AG04449 (cell line): Measurements from ENCODE around the gene NPVF.

Source experiments
- CTCF ChIA-PET: fragments of 350-600 bp; formaldehyde crosslinking; extraction: SDS; loops from one replicate; lab custom pipeline; 2021; ENCODE audit warnings: antibody characterized with exemption; lab: Yijun Ruan, JAX
- POLR2A ChIA-PET: fragments of 400-600, 350-600 bp; formaldehyde crosslinking; extraction: SDS; loops from one replicate; lab custom pipeline; 2020; ENCODE audit warnings: antibody characterized with exemption, inconsistent platforms; lab: Yijun Ruan, JAX
- DNase-seq: peaks from one replicate; pipeline ENCODE4 v3.0.0-alpha.2; 2010; ENCODE audit warnings: low read depth, low spot score
- H3K4me3 ChIP-seq: 2 replicates; pipeline ENCODE4 v1.5.1; 2011; ENCODE audit warnings: low read depth, mild to moderate bottlenecking, control low read depth, low read length
- TF ChIP-seq, protein P1 (sequence below): IDR thresholded peaks from one replicate; pipeline ENCODE4 v1.5.1; 2011; ENCODE audit warnings: mild to moderate bottlenecking, moderate library complexity, low read length, control low read depth, inconsistent platforms; ENCODE audit not compliant: insufficient read depth; ENCODE audit errors: missing control alignments

NPVF gene

DNA sequence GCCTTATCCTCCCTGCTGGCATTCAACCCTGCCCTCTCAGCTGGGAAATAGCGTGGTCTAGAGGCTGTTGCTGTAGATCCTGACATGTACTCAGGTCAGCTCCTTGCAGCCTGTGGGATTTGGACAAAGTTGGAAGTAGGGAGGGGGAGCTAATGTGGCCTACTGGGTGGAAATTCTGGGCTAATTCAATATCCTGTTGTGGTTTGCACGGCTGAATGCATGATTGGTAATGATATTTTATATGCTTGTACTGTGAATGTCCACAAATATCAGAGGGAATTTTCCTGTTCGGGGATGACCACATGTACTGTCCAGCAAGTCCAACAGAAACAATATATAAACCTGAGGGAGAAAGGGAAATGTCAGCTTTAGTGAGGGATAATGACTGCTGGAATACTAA, 22.1 kb upstream of the NPVF start:
- H3K4me3 ChIP-seq, result no peak overlapping the region
- TF ChIP-seq, protein P1, sequence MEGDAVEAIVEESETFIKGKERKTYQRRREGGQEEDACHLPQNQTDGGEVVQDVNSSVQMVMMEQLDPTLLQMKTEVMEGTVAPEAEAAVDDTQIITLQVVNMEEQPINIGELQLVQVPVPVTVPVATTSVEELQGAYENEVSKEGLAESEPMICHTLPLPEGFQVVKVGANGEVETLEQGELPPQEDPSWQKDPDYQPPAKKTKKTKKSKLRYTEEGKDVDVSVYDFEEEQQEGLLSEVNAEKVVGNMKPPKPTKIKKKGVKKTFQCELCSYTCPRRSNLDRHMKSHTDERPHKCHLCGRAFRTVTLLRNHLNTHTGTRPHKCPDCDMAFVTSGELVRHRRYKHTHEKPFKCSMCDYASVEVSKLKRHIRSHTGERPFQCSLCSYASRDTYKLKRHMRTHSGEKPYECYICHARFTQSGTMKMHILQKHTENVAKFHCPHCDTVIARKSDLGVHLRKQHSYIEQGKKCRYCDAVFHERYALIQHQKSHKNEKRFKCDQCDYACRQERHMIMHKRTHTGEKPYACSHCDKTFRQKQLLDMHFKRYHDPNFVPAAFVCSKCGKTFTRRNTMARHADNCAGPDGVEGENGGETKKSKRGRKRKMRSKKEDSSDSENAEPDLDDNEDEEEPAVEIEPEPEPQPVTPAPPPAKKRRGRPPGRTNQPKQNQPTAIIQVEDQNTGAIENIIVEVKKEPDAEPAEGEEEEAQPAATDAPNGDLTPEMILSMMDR, result no peak
- ChIA-PET POLR2A (no interaction called here), CTCF (interaction anchor here (0.8 to 2.0 kb wide), 4 partner anchors 8 to 604 kb away, joined by 3 to 10 read pairs (median 6); no protein-coding TSS in a partner anchor)
- no peak for DNase-seq

DNA sequence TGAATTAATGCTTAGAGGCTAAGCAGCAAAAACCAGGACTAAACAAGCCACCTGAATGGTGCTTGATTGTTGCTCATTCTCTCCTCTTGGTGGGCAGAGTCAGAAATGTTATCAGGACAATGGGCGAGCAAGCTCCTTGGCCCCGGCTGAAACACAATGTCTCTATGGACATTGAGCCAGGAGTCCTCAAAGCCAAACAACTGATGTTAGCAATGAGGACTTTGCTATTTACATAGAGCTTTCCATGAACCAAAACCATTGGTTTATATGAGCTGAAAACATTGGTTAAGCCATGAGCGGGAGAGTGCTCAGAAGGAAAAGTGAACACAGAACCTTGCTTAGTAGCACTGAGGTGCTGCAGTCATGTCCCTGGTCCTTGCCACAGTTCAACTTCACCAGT, 21.5 kb upstream of the NPVF start:
- no peak for DNase-seq
- ChIA-PET CTCF (interaction anchor here (2.0 kb wide), 2 partner anchors 9 to 11 kb away, joined by 8 to 10 read pairs; no protein-coding TSS in a partner anchor), POLR2A (no interaction called here)
- no peak overlapping the region for H3K4me3 ChIP-seq
- TF ChIP-seq, protein P1, result no peak

DNA sequence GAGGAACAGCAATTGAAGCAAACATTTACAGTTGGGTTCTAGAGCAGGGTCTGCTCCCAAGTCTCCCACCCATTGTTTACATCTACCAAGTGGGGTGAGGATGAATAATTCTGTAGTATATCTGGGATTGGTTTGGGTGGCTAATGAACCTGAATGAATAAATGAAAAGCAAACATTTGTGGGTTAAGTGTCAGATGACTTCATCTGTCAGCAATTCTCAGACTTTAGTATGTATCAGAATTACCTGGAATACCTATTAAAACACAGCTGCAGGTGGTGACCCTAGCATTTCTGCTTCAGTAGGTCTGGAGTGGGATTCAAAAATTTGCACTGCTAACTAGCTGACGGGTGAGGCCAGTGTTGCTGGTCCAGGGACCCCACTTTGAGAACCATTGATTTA, 18.0 kb upstream of the NPVF start:
- TF ChIP-seq, protein P1, result no peak
- POLR2A ChIA-PET, result no interaction called here
- H3K4me3 ChIP-seq, result no peak overlapping the region
- no peak for DNase-seq
- CTCF ChIA-PET, result interaction anchor here (0.9 to 3.6 kb wide), 4 partner anchors 9 to 605 kb away, joined by 3 to 9 read pairs (median 4); no protein-coding TSS in a partner anchor

DNA sequence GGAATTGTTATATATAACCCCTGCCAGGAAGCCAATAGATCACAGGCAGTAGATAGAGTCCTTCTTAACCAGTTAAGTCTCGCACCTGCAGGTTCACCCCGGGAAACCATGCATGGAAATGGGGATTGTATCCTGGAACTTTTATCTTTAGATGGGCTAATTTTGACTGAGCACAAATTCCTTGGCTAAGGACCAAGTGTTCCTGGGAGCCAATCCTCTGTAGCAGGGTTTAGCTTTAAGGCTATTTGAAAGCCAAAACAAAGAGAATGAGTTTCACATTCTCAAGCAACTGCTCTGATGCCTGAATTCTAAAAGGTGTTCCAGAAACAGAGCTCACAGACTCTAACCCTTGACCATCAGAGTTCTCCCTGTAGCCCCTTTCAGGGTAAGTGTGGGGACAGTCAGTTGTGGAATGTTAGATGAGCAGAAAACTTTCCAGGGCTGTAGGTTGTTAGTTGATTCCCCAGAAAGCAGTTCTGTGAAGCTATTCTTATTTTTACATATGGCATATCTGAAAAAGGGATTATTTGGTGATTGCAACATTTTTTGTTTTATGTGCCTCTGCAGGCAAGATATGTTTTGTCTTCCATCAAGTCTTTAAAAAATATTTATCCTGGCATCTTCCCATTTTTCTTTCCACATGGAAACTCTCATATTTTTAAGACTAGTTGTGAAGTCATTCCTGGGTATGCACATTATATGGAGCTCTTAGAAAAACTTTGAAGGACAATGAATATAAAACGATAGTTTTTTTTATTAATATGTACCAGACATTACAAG, 16.2 kb upstream of the NPVF start:
- ChIA-PET CTCF (interaction anchor here (1.1 kb wide), 3 partner anchors 15 to 607 kb away, joined by 3 to 4 read pairs (median 3); no protein-coding TSS in a partner anchor), POLR2A (no interaction called here)
- H3K4me3 ChIP-seq, result no peak overlapping the region
- TF ChIP-seq, protein P1, result no peak
- DNase-seq, result no peak

DNA sequence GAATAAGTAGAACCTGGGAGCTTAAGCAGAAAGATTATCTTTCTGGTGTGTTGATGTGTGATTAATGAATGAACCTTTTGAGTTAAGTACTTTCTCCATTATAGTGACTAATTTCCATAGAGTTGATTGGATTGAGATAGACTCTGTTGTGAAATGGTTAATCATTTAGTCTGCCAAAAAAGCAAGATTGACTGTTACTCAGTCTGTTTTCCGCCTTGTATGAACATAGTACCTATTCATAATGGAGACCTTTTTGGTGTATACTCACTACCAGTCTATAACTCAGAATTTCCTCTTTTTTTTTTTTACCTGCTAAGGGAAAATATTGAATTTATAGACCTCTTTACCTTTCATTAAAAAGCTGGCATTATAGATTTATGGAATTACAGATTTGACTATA, 14.4 kb upstream of the NPVF start:
- no peak for DNase-seq
- ChIA-PET CTCF (no interaction called here), POLR2A (no interaction called here)
- no peak overlapping the region for H3K4me3 ChIP-seq
- TF ChIP-seq, protein P1, result no peak

DNA sequence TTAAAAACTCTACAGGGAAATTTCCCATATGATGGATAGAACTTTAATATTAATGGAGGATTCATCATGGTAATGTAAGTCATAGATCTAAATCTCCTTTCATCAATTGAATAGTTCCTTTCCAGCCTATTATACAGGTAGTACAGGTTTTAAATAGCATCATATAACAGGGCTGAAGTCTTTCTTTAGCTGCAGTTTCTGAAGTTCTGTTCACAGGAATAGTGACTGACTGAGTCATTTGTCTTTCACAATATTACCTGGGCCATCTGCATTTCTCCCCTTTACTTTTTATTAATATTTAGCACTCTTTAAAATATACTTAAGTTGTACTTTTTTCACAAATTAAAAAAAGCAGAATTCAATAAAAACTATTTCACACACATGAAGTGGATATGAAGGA, 12.6 kb upstream of the NPVF start:
- DNase-seq, result no peak
- TF ChIP-seq, protein P1, result no peak
- ChIA-PET CTCF (interaction anchor here (1.4 kb wide), 1 partner anchor 19 kb away, joined by 4 read pairs; no protein-coding TSS in a partner anchor), POLR2A (no interaction called here)
- no peak overlapping the region for H3K4me3 ChIP-seq
